ENCODE data around the gene EZR. TPM values are rescaled to one million over a fixed set of nuclear protein-coding genes. Genes with fewer than 3 reads are reported as not detected.

Gene EZR
- polyA plus RNA-seq, 3 donors = 68.1 to 95.8 (median 86.3) TPM

GRCh38 chr6:158756977-158757752, 62.0 kb downstream of the EZR start:
- H3K9me3 Mint-ChIP-seq = peaks cover 0 to 2% (median 0%) of the 10 kb centered on the region in 7 donors
- Histone ChIP-seq H3K36me3 (replicated peaks in 1 of 2; ENCODE audit: control insufficient read depth in 1 of 2, insufficient read depth in 2 of 2, low read length in 2 of 2) (peaks cover 19 to 55% of the 10 kb centered on the region in 2 donors), H3K27ac (ENCODE audit: low read depth in 1 of 2, low read length in 2 of 2) (no peak overlapping the region), H2AFZ (ENCODE audit: insufficient read depth, low read depth, low read length, poor library complexity, severe bottlenecking) (no peak overlapping the region), H3K4me2 (replicated peaks; ENCODE audit: extremely low read depth, low read length, poor library complexity, severe bottlenecking) (no peak overlapping the region), H3K9me3 (replicated peaks in 1 of 2; ENCODE audit: control insufficient read depth in 1 of 2, insufficient read depth in 1 of 2, low read length in 2 of 2) (no peaks in the 10 kb centered on the region), H3K79me2 (ENCODE audit: insufficient read depth, low read length) (no peaks in the 10 kb centered on the region), H3K4me3 (replicated peaks in 1 of 3; ENCODE audit: low read depth in 2 of 3, low read length in 3 of 3) (no peak overlapping the region), H3K9ac (ENCODE audit: insufficient read depth, low read length, poor library complexity, severe bottlenecking) (no peak overlapping the region), H4K20me1 (ENCODE audit: insufficient read depth, low read length) (no peaks in the 10 kb centered on the region), H3K27me3 (ENCODE audit: control insufficient read depth in 2 of 2, insufficient read depth in 2 of 2, low read length in 2 of 2) (no peaks in the 10 kb centered on the region), H3K4me1 (ENCODE audit: control insufficient read depth in 1 of 2, insufficient read depth in 2 of 2, low read length in 2 of 2) (no peaks in the 10 kb centered on the region)
- TF ChIP-seq, protein P1, sequence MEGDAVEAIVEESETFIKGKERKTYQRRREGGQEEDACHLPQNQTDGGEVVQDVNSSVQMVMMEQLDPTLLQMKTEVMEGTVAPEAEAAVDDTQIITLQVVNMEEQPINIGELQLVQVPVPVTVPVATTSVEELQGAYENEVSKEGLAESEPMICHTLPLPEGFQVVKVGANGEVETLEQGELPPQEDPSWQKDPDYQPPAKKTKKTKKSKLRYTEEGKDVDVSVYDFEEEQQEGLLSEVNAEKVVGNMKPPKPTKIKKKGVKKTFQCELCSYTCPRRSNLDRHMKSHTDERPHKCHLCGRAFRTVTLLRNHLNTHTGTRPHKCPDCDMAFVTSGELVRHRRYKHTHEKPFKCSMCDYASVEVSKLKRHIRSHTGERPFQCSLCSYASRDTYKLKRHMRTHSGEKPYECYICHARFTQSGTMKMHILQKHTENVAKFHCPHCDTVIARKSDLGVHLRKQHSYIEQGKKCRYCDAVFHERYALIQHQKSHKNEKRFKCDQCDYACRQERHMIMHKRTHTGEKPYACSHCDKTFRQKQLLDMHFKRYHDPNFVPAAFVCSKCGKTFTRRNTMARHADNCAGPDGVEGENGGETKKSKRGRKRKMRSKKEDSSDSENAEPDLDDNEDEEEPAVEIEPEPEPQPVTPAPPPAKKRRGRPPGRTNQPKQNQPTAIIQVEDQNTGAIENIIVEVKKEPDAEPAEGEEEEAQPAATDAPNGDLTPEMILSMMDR (IDR thresholded peaks at IDR 0.05) = no peak
- DNase-seq = no peak
- H3K4me1 Mint-ChIP-seq = peaks cover 2% of the 10 kb centered on the region
- peaks cover 58 to 75% of the 10 kb centered on the region in 2 donors for H3K36me3 Mint-ChIP-seq
- no peaks in the 10 kb centered on the region for H3K27me3 Mint-ChIP-seq (ENCODE audit: low read depth in 3 of 3)
- WGBS (ENCODE audit: insufficient coverage) = 95% methylated on average over 19 of the region's 25 CpGs
- intact Hi-C loops (cut with micrococcal nuclease) = loop anchor here in 1 of 2 donors (5.0 kb wide), 1 partner anchor 35 kb away; no protein-coding TSS in a partner anchor
- no peak overlapping the region for H3K4me3 Mint-ChIP-seq
- H3K27ac Mint-ChIP-seq = no peak overlapping the region

GRCh38 chr6:158756126-158756525, 63.0 kb downstream of the EZR start:
- TF ChIP-seq, protein P1 (IDR thresholded peaks at IDR 0.05) = no peak
- no peaks in the 10 kb centered on the region for H3K27me3 ChIP-seq (ENCODE audit: control insufficient read depth in 2 of 2, insufficient read depth in 2 of 2, low read length in 2 of 2)
- H3K4me3 Mint-ChIP-seq = no peak overlapping the region
- no peak overlapping the region for H2AFZ ChIP-seq (ENCODE audit: insufficient read depth, low read depth, low read length, poor library complexity, severe bottlenecking)
- no peaks in the 10 kb centered on the region for H3K4me1 ChIP-seq (ENCODE audit: control insufficient read depth in 1 of 2, insufficient read depth in 2 of 2, low read length in 2 of 2)
- no peaks in the 10 kb centered on the region for H3K27me3 Mint-ChIP-seq (ENCODE audit: low read depth in 3 of 3)
- H3K9me3 Mint-ChIP-seq = peaks cover 0 to 2% (median 0%) of the 10 kb centered on the region in 7 donors
- intact Hi-C loops (cut with micrococcal nuclease) = loop anchor here in 1 of 2 donors (5.0 kb wide), 1 partner anchor 34 kb away; no protein-coding TSS in a partner anchor
- H3K36me3 Mint-ChIP-seq = peaks cover 60 to 77% of the 10 kb centered on the region in 2 donors
- H3K4me1 Mint-ChIP-seq = no peaks in the 10 kb centered on the region
- H4K20me1 ChIP-seq (ENCODE audit: insufficient read depth, low read length) = no peaks in the 10 kb centered on the region
- peaks cover 27 to 58% of the 10 kb centered on the region in 2 donors for H3K36me3 ChIP-seq (replicated peaks in 1 of 2; ENCODE audit: control insufficient read depth in 1 of 2, insufficient read depth in 2 of 2, low read length in 2 of 2)
- H3K4me3 ChIP-seq (replicated peaks in 1 of 3; ENCODE audit: low read depth in 2 of 3, low read length in 3 of 3) = no peak overlapping the region
- H3K27ac ChIP-seq (ENCODE audit: low read depth in 1 of 2, low read length in 2 of 2) = no peak overlapping the region
- H3K9ac ChIP-seq (ENCODE audit: insufficient read depth, low read length, poor library complexity, severe bottlenecking) = no peak overlapping the region
- DNase-seq = no peak
- no peaks in the 10 kb centered on the region for H3K9me3 ChIP-seq (replicated peaks in 1 of 2; ENCODE audit: control insufficient read depth in 1 of 2, insufficient read depth in 1 of 2, low read length in 2 of 2)
- H3K79me2 ChIP-seq (ENCODE audit: insufficient read depth, low read length) = no peaks in the 10 kb centered on the region
- no peak overlapping the region for H3K27ac Mint-ChIP-seq
- no peak overlapping the region for H3K4me2 ChIP-seq (replicated peaks; ENCODE audit: extremely low read depth, low read length, poor library complexity, severe bottlenecking)
- 100% methylated on average over 3 of the region's 9 CpGs for WGBS (ENCODE audit: insufficient coverage)
